ENCODE measurements around the gene CETP.

GRCh38 chr16:56950455-56950854, 11.3 kb upstream of the CETP start:
- TF ChIP-seq CTCF (IDR thresholded peaks at IDR 0.05) (no peak), POLR2A (IDR thresholded peaks at IDR 0.05) (no peak)
